Right renal cortex interstitium (tissue), 3 donors: ENCODE measurements around the gene BORCS5. TPM values are rescaled to one million over a fixed set of nuclear protein-coding genes. Genes with fewer than 3 reads are reported as not detected.
A peak's percentile ranks its signal among the peaks of the same experiment; 100 is the strongest.
"Not testable (repeated sequence)": the region's sequence is repeated elsewhere in the genome, so short reads cannot be mapped to it uniquely, and the experiment has no call there.

Experiments used
- DNase-seq, 3 donors: peaks; one replicate each; pipeline ENCODE4 v3.0.0-alpha.2; 2013; ENCODE audit warnings: low read depth in 3 of 3, low spot score in 2 of 3
- polyA plus RNA-seq, 3 donors: library from polyadenylated mRNA; unstranded; fragments of 120-200 nt; gene quantifications; one replicate each; pipeline ENCODE4 v1.2.1, GENCODE V29; 2013; ENCODE audit not compliant: insufficient read length in 3 of 3

BORCS5 gene
- 1 to 10 TPM; 8.4 to 9.4 (median 8.5) TPM for polyA plus RNA-seq

DNA sequence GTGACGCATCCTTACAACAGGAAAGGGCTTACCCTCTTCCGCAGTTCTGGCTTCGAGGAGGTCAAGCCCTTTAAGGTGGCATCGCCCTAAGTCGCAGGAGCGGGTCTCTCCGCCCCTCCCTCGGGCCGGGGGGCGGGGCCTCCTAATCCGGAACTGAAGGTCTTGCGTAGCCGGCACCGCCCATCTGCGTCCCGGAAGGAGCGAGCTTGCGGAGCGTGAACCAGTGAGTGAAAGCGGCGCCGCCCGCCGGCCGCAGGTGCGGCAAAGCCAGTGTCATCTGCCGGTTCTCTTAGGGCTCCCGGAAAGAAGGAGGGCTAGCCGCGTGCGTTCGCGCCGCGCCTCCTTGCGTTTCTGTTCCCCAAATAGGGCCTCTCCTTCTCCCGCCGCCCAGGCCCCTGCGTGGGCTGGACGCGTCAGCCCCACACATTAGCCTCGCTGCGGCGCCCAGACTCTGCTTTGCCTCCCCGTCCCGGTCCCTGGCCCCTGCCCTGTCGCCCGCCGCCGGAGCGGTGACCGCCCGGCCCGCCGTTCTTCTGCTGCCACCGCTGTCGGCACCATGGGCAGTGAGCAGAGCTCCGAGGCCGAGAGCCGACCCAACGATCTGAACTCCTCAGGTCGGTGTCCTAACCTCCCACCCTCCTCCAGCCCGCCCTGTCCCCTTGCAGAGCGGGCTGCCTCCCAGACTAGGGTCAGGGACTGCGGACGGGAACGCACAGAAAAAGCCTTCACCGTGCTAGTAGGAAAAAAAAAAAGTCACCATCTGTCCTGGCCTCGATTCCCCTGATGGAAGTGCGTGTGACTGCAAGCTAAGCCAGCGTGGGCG lies at the start of gene BORCS5:
Gene BORCS5, plus strand, starts transcription at position 183 of the 823 bp plus-strand sequence. Its CDS starts 374 bp downstream, at position 557.
- DNase-seq, result peak in 2 of 3 donors; percentile 80 to 89

DNA sequence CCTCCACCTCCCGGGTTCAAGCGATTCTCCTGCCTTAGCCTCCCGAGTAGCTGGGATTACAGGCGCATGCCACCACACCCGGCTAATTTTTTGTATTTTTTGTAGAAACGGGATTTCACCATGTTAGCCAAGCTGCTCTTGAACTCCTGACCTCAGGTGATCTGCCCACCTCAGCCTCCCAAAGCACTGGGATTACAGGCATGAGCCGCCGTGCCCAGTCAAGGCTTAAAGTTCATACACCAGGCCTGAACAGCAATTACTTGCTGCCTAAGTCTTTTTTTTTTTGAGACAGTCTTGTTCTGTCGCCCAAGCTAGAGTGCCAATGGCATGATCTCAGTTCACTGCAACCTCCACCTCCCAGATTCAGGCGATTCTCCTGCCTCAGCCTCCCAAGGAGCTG lies 46.2 kb upstream of the BORCS5 start:
- not testable (repeated sequence) for DNase-seq

DNA sequence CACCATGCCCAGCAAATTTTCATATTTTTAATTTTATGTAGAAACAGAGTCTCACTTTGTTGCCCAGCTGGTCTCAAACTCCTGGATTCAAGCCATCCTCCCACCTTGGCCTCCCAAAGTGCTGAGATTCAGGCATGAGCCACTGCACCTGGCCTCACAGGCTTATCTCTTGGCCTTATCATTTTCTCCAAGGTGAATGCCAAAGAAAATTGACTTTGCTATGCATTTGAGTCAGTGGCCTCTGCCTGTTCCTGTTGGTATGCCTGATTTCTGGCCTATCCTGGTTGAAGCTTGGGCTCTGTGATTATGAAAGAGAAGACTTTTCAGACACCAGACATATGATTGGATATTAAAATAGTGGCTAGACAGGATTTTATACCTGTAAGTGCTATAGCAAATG lies 41.0 kb upstream of the BORCS5 start:
- no peak for DNase-seq

DNA sequence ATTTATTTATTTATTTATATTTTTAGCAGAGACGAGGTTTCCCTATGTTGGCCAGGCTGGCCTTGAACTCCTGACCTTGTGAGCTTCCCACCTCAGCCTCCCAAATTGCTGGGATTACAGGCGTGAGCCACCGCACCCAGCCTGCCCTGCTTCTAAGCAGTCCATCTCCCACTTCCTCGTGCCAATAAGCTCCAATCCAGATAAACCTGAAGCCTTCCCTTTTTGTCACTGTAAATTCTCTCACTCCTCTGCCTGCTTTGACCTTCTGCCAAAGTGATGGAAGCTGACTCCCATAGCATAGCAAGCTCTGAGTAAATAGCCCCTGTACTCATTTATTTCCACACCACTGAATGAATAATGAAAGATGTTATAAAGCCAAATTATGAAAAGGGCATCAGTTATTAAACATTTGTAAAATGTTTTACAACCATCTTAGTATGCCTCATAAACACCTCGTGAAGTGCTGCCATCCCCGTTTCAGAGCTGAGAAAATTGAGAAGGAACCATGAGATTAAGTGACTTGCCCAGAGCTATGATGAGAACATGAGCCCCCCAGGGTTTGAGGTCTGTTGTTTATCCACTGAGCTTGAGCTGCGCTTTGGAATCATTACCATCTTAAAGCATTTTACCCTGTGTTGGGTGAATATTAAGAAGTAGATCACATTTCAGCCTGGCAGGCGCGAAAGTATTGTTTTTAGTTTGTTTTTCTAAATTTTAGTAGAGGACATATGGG lies 37.3 kb upstream of the BORCS5 start:
- DNase-seq, result peak in 1 of 3 donors; percentile 47

DNA sequence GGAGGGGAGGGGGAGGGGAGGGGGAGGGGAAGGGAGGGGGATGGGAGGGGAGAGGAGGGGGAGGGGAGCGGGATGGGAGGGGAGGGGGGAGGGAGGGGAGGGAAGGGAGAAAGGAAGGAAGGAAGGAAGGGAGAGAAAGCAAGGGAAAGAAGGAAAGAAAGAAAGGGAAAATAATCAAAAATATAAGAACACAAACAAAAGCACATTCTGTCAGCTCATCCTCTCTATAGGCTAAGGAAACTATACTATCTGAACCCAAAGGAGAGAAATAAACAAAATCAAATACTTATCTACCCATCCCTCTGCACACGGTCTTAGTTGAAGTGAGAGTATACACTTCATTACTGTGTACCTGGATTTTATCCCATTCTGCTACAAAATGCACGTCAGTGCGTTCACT lies 33.8 kb upstream of the BORCS5 start:
- no peak for DNase-seq

DNA sequence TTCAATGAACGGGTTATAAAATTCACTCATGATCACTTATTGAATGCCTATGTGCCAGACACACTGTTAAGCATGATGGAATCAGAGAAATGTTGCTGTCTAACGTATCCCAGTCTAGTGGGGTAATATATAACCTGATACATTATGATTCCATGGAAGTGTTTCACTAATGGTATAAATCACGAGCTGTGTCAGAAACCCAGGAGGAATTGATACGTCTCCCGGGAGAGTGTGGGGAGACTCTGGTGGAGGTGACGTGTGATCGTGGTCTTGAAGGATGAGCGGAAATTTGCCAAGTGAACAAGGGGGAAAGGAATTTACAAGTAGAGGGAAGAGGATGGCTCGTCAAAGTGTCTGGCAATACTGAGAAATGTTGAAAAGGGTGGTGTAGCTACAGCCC lies 33.3 kb upstream of the BORCS5 start:
- no peak for DNase-seq

DNA sequence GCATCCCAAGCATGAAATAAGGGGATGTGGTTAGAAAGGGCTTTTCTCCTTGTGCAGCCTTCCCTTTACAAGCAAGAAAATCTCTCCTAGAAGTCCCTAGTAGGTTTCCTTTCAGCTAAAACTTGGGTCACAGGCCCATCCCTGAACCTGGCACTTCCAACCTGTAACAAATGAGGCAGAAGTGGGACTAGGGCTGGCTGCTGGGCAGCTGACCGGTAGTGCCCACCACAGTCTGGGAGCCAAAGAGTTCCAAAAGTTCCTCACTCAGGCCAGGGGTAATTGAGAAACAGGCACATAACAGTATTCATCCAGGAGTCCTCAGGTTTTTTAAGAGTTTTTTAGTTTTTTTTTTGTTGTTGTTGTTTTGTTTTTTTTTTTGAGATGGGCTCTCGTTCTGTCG lies 30.6 kb upstream of the BORCS5 start:
- DNase-seq, result no peak

DNA sequence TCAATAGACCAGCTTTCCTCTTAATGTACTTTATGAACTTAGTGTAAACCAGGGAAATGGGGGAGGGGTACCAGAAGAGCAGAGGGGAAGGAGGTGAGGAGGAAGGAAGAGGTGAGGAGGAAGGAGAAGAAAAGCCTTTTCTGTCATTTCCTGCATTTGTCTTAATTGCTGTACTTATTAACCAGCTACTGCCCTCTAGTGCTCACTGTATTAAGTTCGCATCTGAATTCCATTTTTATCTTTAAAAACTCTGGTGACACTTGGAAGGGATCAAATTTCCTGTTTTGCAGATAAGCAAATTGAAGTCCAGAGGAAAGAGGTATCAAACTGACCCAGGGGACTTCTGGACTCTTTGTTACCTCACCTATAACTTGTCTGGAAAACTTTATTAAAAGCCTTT lies 29.1 kb upstream of the BORCS5 start:
- no peak for DNase-seq

DNA sequence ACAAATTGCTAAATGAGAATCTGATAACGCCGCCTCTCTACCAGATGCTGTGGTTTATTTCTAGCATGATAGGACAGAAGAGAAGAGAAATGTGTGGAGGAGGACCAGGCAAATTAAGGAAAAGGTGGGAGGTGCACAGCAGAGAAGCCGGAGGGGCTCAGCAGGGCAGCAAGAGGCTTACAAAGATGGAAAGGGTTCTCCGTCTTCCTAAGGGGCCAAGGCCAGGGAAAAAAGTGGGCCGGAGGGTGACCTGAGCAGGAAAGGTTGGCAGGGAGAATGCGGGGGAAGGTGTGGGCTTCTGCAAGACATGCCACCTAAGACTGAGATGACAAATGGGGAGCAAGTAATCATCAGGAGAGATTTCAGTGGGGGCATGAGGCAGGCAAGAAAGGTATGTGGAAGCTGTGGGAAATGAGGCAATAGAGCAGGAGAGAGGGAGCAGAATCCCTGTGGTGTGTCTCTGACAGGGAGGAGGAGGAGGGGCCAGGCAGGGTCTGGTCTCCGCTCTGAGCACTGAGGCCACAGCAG lies 25.6 kb upstream of the BORCS5 start:
- DNase-seq, result no peak

DNA sequence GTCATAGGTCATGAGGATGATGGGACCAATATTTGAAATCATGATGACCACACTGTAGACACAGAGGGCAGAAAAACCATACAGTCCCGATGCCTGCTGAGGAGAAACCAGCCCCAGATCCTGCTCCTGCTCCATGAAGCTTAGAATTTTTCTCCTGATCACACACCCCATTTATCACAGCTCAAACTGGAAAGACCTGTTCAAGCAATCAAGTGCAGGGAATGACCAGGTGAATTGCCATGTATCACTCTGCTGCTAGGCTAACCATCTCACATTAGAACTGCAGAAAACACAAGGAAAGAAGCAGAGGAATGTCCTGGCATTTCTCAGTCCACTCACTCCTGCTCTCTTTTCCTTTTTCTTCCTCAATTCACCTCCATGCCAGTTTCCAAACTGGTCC lies 25.0 kb upstream of the BORCS5 start:
- DNase-seq, result no peak

DNA sequence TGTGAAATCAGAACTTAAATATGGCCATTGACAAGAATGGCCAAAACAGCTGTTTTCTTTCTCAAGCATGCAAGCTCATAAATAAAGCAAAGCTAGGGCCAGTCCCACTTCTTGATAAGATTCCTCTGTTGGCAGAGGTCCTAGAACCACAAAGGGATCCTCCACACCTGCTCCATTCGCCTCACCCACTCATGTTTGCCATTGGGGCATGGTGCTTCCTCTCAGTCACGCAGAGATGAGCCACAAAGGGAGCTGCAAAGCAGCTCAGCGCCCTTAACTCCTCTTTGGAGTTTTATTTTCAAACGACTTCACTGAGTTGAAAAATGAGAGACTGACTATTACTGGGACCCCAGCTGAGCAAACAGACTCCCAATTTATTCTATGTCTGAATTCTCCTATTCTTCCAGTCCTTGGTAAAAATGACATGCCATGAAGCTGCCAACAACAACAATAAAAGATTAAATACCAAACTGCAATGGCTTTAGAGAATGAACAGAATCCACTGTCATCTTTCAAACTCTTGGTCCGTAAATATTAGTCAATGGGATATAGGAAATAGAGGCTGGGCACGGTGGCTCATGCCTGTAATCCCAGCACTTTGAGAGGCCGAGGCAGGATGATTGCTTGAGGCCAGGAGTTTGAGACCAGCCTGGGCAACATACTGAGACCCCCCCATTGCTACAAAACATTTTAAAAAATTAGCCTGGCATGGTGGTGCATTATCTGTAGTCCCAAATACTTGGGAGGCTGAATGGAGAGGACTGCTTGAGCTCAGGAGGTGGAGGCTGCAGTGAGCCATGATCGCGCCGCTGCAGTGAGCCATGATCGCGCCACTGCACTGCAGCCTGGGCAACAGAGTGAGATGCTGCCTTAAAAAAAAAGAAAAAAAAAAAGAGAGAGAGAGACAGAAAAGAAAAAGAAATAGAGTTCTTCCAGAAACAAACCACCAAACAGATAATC lies 23.2 kb upstream of the BORCS5 start:
- DNase-seq, result no peak

DNA sequence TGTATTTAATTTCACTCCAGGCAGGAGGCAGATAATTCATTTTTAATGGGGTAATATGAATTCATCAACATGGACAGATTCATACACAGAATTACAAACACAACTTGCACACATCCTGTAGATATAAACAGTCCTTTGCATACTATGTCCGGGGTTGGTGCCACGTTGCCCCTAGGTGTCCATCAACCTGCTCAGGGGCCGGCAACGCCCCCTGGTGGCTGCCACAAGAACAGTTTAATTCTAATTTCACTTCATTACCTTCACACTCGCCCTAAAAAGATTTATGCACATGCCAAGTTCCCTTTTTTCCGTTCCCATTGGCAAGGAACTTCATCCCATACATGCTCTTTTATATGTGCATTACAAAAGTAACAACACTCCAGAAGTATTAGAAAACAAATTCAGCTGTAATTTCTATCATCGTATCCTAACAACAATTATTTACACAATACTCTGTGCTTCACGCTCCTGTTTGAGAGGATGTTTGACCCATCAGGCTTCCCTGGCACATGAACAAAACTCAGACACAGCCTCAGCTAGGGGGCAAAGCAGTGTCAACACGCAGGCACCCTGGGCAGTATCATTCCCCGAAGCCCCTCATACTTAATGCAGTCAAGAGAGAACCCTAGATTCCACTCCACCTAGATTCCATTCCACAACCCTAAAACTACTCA lies 22.4 kb upstream of the BORCS5 start:
- no peak for DNase-seq

DNA sequence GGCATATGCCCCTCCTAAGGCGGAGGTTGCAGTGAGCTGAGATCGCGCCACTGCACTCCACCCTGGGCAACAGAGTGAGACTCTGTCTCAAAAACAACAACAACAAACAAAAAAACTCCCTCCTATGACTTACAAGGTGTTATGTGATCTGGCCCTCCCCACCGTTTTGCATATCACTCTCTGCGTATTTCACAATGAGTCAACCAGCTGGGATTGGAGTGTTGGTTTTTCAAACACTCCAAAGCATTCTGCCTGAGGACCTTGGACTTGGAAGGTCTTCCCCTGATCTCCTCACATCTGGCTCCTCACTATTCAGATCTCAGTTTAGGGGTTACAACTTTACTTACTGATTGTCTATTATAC lies 20.8 kb upstream of the BORCS5 start:
- DNase-seq, result no peak

DNA sequence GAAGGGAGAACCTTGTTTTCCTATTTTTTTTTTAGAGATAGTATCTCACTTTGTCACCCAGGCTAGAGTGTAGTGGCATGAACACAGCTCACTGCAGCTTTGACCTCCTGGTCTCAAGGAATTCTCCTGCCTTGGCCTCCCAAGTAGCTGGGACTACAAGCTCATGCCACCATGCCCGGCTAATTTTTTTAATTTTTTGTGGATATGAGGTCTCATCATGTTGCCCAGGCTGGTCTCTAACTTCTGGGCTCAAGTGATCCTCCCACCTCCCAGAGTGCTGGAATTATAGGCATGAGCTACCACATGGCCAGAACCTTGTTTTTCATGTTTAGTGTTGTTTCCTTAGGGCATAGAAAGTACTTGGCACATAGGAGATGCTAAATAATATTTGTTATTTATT lies 20.4 kb upstream of the BORCS5 start:
- no peak for DNase-seq

DNA sequence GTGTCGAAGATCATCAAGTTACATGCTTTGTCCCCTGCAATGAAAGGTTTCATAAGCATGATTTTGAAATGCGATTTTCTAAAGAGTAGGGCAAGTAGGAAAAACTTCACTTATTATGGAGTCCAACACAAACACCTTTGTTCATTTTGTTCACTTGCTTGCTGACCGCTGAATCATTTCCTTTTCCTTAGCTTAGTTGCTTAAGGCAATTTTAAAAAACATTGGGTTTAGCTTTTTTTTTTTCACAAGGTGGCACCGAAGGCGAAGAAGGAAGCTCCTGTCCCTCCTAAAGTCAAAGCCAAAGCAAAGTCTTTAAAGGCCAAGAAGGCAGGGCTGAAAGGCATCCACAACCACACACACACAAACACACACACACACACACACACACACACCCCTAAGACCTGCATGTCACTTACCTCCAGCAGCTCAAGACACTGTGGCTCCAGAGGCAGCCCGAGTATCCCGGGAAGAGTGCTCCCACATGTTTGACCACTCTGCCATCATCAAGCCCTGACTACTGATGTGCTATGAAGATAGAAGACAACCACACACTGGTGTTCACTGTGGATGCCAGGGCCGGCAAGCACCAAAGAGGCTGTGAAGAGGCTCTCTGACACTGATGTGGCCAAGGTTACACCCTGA lies 18.2 kb upstream of the BORCS5 start:
- no peak for DNase-seq

DNA sequence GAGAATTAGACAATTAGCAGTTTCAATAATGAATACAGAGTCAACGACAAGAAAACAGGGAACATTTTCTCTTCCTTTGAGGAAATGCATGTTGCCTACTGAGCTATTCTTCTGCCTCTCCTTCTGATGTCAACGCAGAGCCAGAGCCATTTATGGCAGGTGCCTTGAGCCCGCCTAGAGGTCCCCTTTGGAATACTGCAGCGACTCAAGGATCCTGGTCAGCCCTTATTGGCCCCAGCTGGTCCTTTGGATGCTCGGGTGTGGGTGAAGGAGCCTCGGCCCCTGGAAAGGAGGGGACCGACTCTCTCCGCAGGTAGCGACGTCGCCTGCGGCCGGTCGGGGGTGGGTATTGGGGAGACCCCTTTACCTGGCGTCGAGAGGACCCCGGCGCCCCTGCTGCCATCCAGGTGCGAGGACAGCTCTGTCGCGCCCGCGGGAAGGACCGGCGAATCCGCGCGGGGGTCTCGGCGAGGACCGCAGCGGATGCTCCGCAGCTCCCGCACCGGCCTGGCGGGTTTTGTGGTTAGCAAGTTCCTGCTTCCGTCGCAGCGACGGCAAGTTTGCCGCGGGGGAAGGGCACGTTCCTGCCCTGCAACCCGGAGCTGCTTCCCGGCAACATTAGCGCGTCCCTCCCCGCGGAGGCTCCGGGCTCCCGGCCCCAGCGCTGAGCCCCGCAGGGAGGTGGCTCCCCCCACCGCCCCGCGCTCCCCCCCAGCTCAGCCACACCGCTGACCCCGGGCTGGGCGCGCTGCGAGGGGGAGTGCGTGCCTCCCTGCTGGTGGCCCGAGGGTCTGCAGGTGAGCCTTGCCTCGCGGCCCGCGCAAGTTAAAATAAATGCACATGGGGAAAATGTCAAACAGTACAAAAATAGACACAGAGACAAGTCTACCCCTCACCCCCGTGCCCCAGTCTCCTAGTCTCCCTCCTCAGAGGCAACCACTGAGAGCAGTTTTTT lies 6.9 kb upstream of the BORCS5 start, which contains the start of gene MANSC1:
Gene MANSC1, minus strand, starts transcription at position 532 of the 955 bp plus-strand sequence. CDS start 6,928 bp downstream, outside the sequence.
- DNase-seq, result no peak

DNA sequence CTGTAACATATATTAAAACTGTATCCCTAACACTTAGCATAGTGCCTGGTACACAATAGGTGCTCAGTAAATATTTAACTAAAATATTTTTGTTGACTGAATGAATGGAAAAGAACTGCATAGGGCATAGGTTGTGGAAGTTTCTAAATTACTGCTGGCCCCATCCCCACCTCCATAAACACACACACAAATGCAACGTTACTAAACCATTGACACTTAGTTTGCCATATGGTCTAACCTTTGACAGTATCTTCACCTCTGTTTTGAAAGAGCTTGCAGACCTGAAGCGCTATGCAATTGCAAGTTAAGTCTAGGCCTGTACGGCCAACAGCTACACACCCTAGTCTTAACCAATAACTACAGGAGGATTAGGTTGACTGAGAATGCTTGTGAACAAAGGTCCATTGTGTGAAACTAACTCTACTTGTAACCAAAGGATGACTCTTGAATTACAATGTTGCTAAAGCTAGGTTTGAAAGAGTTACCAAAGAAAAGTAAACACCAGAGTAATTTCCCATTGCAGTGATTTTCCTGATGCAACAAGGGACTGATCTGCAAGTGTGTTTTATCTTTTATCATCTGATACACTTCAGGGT lies 5.9 kb upstream of the BORCS5 start:
- no peak for DNase-seq
